HepG2 (cell line): ENCODE results near the gene USP30. TPM values are rescaled to one million over a fixed set of nuclear protein-coding genes. Genes with fewer than 3 reads are reported as not detected.

Source experiments
- ATAC-seq: fragments of 200-7000 bp; cut with Tn5 transposase; 3 replicates; pipeline ENCODE4 v1.9.1; 2020; ENCODE audit warnings: mild to moderate bottlenecking, moderate library complexity
- BruUV-seq: library from RNA; stranded (reverse); fragments of 400-500 nt; replicated peaks from 2 replicates; lab custom pipeline; 2021; lab: Mats Ljungman, UMichigan
- CTCF ChIA-PET: fragments of 300-600 bp; formaldehyde crosslinking; extraction: SDS; loops from one replicate; lab custom pipeline; 2021; ENCODE audit warnings: low total read pairs, inconsistent platforms, low intra/inter-chr PET ratio; lab: Yijun Ruan, JAX
- POLR2A ChIA-PET: fragments of 350-600 bp; sonication (Branson Sonifier 250); formaldehyde crosslinking; loops from one replicate; lab custom pipeline; 2020; ENCODE audit warnings: antibody characterized with exemption, inconsistent platforms; lab: Yijun Ruan, JAX
- DNase-seq: peaks from one replicate; pipeline ENCODE4 v3.0.0-alpha.2; 2015; ENCODE audit warnings: low spot score
- FAIRE-seq: peaks from 3 replicates; lab custom pipeline; 2011; peaks lifted over from hg19 to GRCh38; lab: Jason Lieb, UNC
- H2AFZ ChIP-seq: one replicate; pipeline ENCODE4 v1.6.1; 2011; ENCODE audit warnings: low read length, inconsistent platforms
- H3K27ac ChIP-seq: fragments of 300-600 bp; 3 replicates; pipeline ENCODE4 v1.8.0; 2011; ENCODE audit warnings: mixed run types, mild to moderate bottlenecking, mixed read lengths, low read length, inconsistent platforms; ENCODE audit not compliant: insufficient read depth; ENCODE audit errors: extremely low read length
- H3K27me3 ChIP-seq, 2 experiments: fragments of 200-600 bp in 1 of 2; 2 replicates in 1 of 2; 3 replicates in 1 of 2; pipeline versions ENCODE4 v1.6.0 to v1.8.0; 2011; ENCODE audit warnings: low read length in 2 of 2, mild to moderate bottlenecking in 2 of 2, moderate library complexity in 2 of 2, inconsistent platforms in 1 of 2; ENCODE audit not compliant: insufficient read depth in 2 of 2, control insufficient read depth in 1 of 2
- H3K36me3 ChIP-seq, 2 experiments: fragments of 200-600 bp in 1 of 2; replicated peaks in 1 of 2; 2 replicates in 1 of 2; 3 replicates in 1 of 2; pipeline versions ENCODE4 v1.5.1 to v1.8.0; 2011; ENCODE audit warnings: low read length in 2 of 2, inconsistent platforms in 1 of 2; ENCODE audit not compliant: insufficient read depth in 2 of 2, control insufficient read depth in 1 of 2
- H3K4me1 ChIP-seq: 2 replicates; pipeline ENCODE4 v1.5.1; 2012; ENCODE audit warnings: low read length, inconsistent platforms; ENCODE audit not compliant: insufficient read depth
- H3K4me2 ChIP-seq: 2 replicates; pipeline ENCODE4 v1.6.0; 2011; ENCODE audit warnings: low read depth, low read length, inconsistent platforms
- H3K4me3 ChIP-seq, 3 experiments: fragments of 200-600 bp in 1 of 3; sonication (generic), shearing (Covaris generic) in 1 of 3; replicated peaks in 1 of 3; 2 replicates each; pipeline ENCODE4 v1.5.1; 2011 to 2016; ENCODE audit warnings: low read length in 3 of 3, inconsistent platforms in 2 of 3, low read depth in 2 of 3, mild to moderate bottlenecking in 2 of 3, control low read depth in 1 of 3, mixed read lengths in 1 of 3; ENCODE audit not compliant: insufficient read depth in 1 of 3
- H3K79me2 ChIP-seq: one replicate; pipeline ENCODE4 v1.6.1; 2011; ENCODE audit warnings: low read length, inconsistent platforms; ENCODE audit not compliant: insufficient read depth
- H3K9ac ChIP-seq: 2 replicates; pipeline ENCODE4 v1.6.0; 2011; ENCODE audit warnings: mild to moderate bottlenecking, low read depth, low read length, inconsistent platforms; ENCODE audit not compliant: insufficient read depth
- H3K9me3 ChIP-seq: 2 replicates; pipeline ENCODE4 v1.5.1; 2012; ENCODE audit warnings: mild to moderate bottlenecking, low read length
- H4K20me1 ChIP-seq: 2 replicates; pipeline ENCODE4 v1.6.0; 2011; ENCODE audit warnings: inconsistent platforms, mild to moderate bottlenecking, low read length, moderate library complexity; ENCODE audit not compliant: insufficient read depth
- GZF1 ChIP-seq: sonication (generic); formaldehyde crosslinking; IDR thresholded peaks from 2 replicates; pipeline ENCODE4 v1.5.1; 2020; ENCODE audit warnings: mild to moderate bottlenecking, missing genetic modification reagents
- JUND ChIP-seq: sonication (generic); formaldehyde crosslinking; IDR thresholded peaks from 2 replicates; pipeline ENCODE4 v1.8.0; 2022; ENCODE audit warnings: mild to moderate bottlenecking, missing genetic modification reagents
- NFYC ChIP-seq: IDR thresholded peaks from 2 replicates; pipeline ENCODE4 v1.6.1; 2016; ENCODE audit warnings: missing genetic modification reagents, missing compliant biosample characterization
- TARDBP ChIP-seq: sonication (generic); formaldehyde crosslinking; IDR thresholded peaks from 2 replicates; pipeline ENCODE4 v1.8.0; 2022; ENCODE audit warnings: mild to moderate bottlenecking, missing genetic modification reagents
- TBX3 ChIP-seq: fragments of 450-650 bp; IDR thresholded peaks from 2 replicates; pipeline ENCODE4 v1.6.1; 2017; ENCODE audit warnings: antibody characterized with exemption, mild to moderate bottlenecking, inconsistent platforms, borderline replicate concordance
- ZNF136 ChIP-seq: sonication (generic); formaldehyde crosslinking; IDR thresholded peaks from 2 replicates; pipeline ENCODE4 v1.8.1; 2022; ENCODE audit warnings: low read depth, mild to moderate bottlenecking, moderate library complexity, missing genetic modification reagents
- ZNF446 ChIP-seq: sonication (generic); formaldehyde crosslinking; IDR thresholded peaks from 2 replicates; pipeline ENCODE4 v1.5.0; 2020; ENCODE audit warnings: mild to moderate bottlenecking, missing genetic modification reagents
- WGBS: methylation state at CpG from one replicate; pipeline ENCODE4 v1.1.6; 2017; ENCODE audit warnings: low lambda C conversion rate; 5-methylcytosine and 5-hydroxymethylcytosine counted together
- in situ Hi-C: cut with HindIII; loops from 2 replicates; pipeline ENCODE4 v1.10.0; 2017; ENCODE audit warnings: low pct_unique_long_range_greater_than_20kb; ENCODE audit not compliant: extremely low pct_ligation_motif_present
- intact Hi-C: fragments of 100-400 bp; cut with micrococcal nuclease; formaldehyde crosslinking; loops from one replicate; pipeline ENCODE4 v1.10.0; 2022; ENCODE audit not compliant: unreplicated experiment
- polyA plus RNA-seq, 8 experiments: library from polyadenylated mRNA; depleted of rRNA in 3 of 8; stranded (reverse) in 7 of 8; unstranded in 1 of 8; fragments of >200 nt; fragmentation: Illumina TruSeq in 4 of 8; extraction: Trizol in 4 of 8; gene quantifications; 2 replicates each; pipeline versions ENCODE4 v1.2.1 to v1.2.3, GENCODE V29; 2011 to 2016; ENCODE audit warnings: low read depth in 4 of 8, missing spikeins in 1 of 8, mixed read lengths in 1 of 8; ENCODE audit not compliant: insufficient read depth in 1 of 8
- total RNA-seq, 5 experiments: library from RNA; depleted of rRNA; stranded (reverse); fragments of >200 nt; fragmentation: Illumina TruSeq; extraction: Trizol; gene quantifications; 2 replicates each; pipeline ENCODE4 v1.2.3, GENCODE V29; 2016; ENCODE audit warnings: low read depth in 1 of 5
- TF ChIP-seq, protein P1 (sequence below): sonication (generic); formaldehyde crosslinking; IDR thresholded peaks from 2 replicates; pipeline ENCODE4 v1.5.1; 2020; ENCODE audit warnings: mild to moderate bottlenecking, missing genetic modification reagents
- TF ChIP-seq, protein P2 (sequence below): sonication (generic); formaldehyde crosslinking; IDR thresholded peaks from 2 replicates; pipeline ENCODE4 v1.5.0; 2020; ENCODE audit warnings: missing genetic modification reagents
- TF ChIP-seq, protein P3 (sequence below): sonication (generic); formaldehyde crosslinking; IDR thresholded peaks from 2 replicates; pipeline ENCODE4 v1.8.0; 2022; ENCODE audit warnings: mild to moderate bottlenecking, missing genetic modification reagents
- TF ChIP-seq, protein P4 (sequence below): sonication (generic); formaldehyde crosslinking; IDR thresholded peaks from 2 replicates; pipeline ENCODE4 v1.5.1; 2020; ENCODE audit warnings: missing genetic modification reagents, mild to moderate bottlenecking, borderline replicate concordance

The USP30 gene
- total and polyA plus RNA-seq, 2 of the 13 experiments (the other 11 are each of a cell fraction or from before 2014, with no cell fraction given), result 11.2 to 20.8 TPM

DNA sequence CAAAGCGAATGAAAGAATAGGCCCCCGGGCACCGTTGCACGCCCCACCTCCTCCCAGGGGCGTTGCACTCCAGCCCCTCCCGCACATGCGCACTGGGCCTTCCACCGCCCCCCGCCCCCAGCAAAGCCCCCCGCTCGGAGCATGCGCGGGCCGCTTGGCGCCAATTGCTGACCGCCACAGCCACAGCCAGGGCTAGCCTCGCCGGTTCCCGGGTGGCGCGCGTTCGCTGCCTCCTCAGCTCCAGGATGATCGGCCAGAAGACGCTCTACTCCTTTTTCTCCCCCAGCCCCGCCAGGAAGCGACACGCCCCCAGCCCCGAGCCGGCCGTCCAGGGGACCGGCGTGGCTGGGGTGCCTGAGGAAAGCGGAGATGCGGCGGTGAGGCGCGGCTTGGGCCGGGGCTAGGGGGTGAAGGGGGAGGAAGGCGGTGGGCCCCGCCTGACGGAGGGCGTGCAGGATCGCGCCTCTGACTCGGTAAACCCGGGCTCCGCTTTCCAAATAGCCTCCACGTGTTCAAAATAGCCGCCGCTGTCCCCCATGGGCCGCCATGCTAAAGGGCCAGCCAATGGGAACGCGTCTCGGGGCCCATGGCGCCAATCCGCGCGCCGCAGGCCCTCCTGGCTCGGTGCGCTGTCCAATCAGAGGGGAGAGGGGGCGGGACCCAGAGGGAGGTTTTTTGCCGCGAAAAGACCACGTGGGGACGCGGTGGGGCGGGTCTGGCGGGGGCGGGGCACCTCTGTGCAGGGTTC lies 45.2 kb downstream of the USP30 start, which contains the start of gene UNG (continued):
- TF ChIP-seq NFYC (CRISPR knock-in tag) (peak; percentile 95), ZNF446 (CRISPR knock-in tag) (no peak)

DNA sequence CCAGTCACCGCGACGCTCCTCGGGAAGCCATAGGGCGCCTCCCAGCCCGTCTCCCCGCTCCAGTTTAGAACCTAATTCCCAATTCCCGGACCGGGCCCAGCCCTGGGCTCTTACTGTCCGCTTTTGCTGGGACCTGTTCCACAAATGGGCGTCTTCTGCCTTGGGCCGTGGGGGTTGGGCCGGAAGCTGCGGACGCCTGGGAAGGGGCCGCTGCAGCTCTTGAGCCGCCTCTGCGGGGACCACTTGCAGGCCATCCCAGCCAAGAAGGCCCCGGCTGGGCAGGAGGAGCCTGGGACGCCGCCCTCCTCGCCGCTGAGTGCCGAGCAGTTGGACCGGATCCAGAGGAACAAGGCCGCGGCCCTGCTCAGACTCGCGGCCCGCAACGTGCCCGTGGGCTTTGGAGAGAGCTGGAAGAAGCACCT lies 45.8 kb downstream of the USP30 start:
- no peaks in the 10 kb centered on the region for H3K9me3 ChIP-seq
- ChIA-PET POLR2A (interaction anchor here (0.8 to 1.9 kb wide), 4 partner anchors 14 to 32 kb away, joined by 3 to 9 read pairs (median 4); partner anchors contain the start of gene ACACB), CTCF (no interaction called here)
- H4K20me1 ChIP-seq, result no peaks in the 10 kb centered on the region; the same call in 1 of the 2 replicates
- H3K9ac ChIP-seq, result peak overlapping the region; percentile 80
- no peak overlapping the region for H2AFZ ChIP-seq
- no CpG with 5 or more reads among the region's 32 CpGs for whole genome bisulfite sequencing
- peaks cover 22% of the 10 kb centered on the region for H3K79me2 ChIP-seq
- peak overlapping the region; percentile 88 for H3K4me2 ChIP-seq
- H3K27ac ChIP-seq, result peak overlapping the region; percentile 91
- no peaks in the 10 kb centered on the region; a peak in 1 of 5 replicates for H3K27me3 ChIP-seq
- BruUV-seq, result no TSS peak
- in situ Hi-C loops, result loop anchor here (10.0 kb wide), 1 partner anchor 213 kb away; the partner anchor contains the start of gene DAO
- peaks cover 44% of the 10 kb centered on the region for H3K4me1 ChIP-seq
- H3K36me3 ChIP-seq, result peaks cover 7 to 34% of the 10 kb centered on the region in 2 experiments
- intact Hi-C loops, result loop anchor here (5.0 to 10.0 kb wide), 2 partner anchors 216 to 433 kb away; partner anchors contain the start of gene DAO
- peak overlapping the region; percentile 76 to 89 (median 86) for H3K4me3 ChIP-seq
- DNase-seq (no peak), ATAC-seq (peak; percentile 37), FAIRE-seq (no peak)
- TF ChIP-seq, protein P1, sequence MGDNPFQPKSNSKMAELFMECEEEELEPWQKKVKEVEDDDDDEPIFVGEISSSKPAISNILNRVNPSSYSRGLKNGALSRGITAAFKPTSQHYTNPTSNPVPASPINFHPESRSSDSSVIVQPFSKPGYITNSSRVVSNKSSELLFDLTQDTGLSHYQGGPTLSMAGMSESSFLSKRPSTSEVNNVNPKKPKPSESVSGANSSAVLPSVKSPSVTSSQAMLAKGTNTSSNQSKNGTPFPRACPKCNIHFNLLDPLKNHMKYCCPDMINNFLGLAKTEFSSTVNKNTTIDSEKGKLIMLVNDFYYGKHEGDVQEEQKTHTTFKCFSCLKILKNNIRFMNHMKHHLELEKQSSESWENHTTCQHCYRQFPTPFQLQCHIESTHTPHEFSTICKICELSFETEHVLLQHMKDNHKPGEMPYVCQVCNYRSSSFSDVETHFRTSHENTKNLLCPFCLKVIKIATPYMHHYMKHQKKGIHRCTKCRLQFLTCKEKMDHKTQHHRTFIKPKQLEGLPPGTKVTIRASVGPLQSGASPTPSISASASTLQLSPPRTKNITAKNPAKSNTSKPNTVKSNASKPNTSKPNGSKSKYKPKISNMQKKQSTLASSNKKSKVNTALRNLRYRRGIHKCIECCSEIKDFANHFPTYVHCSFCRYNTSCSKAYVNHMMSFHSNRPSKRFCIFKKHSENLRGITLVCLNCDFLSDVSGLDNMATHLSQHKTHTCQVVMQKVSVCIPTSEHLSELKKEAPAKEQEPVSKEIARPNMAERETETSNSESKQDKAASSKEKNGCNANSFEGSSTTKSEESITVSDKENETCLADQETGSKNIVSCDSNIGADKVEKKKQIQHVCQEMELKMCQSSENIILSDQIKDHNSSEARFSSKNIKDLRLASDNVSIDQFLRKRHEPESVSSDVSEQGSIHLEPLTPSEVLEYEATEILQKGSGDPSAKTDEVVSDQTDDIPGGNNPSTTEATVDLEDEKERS, result no peak
- TF ChIP-seq, protein P2, sequence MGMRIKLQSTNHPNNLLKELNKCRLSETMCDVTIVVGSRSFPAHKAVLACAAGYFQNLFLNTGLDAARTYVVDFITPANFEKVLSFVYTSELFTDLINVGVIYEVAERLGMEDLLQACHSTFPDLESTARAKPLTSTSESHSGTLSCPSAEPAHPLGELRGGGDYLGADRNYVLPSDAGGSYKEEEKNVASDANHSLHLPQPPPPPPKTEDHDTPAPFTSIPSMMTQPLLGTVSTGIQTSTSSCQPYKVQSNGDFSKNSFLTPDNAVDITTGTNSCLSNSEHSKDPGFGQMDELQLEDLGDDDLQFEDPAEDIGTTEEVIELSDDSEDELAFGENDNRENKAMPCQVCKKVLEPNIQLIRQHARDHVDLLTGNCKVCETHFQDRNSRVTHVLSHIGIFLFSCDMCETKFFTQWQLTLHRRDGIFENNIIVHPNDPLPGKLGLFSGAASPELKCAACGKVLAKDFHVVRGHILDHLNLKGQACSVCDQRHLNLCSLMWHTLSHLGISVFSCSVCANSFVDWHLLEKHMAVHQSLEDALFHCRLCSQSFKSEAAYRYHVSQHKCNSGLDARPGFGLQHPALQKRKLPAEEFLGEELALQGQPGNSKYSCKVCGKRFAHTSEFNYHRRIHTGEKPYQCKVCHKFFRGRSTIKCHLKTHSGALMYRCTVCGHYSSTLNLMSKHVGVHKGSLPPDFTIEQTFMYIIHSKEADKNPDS (CRISPR knock-in tag), result 0 out of 2 replicates have a peak, but pooled peaks have one; percentile 57
- TF ChIP-seq GZF1 (CRISPR knock-in tag) (no peak), ZNF136 (0 out of 2 replicates have a peak, but pooled peaks have one; percentile 16), TARDBP (CRISPR knock-in tag) (no peak), JUND (CRISPR knock-in tag) (no peak), TBX3 (no peak)
- TF ChIP-seq, protein P3, sequence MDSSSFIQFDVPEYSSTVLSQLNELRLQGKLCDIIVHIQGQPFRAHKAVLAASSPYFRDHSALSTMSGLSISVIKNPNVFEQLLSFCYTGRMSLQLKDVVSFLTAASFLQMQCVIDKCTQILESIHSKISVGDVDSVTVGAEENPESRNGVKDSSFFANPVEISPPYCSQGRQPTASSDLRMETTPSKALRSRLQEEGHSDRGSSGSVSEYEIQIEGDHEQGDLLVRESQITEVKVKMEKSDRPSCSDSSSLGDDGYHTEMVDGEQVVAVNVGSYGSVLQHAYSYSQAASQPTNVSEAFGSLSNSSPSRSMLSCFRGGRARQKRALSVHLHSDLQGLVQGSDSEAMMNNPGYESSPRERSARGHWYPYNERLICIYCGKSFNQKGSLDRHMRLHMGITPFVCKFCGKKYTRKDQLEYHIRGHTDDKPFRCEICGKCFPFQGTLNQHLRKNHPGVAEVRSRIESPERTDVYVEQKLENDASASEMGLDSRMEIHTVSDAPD (CRISPR knock-in tag), result no peak
- TF ChIP-seq, protein P4, sequence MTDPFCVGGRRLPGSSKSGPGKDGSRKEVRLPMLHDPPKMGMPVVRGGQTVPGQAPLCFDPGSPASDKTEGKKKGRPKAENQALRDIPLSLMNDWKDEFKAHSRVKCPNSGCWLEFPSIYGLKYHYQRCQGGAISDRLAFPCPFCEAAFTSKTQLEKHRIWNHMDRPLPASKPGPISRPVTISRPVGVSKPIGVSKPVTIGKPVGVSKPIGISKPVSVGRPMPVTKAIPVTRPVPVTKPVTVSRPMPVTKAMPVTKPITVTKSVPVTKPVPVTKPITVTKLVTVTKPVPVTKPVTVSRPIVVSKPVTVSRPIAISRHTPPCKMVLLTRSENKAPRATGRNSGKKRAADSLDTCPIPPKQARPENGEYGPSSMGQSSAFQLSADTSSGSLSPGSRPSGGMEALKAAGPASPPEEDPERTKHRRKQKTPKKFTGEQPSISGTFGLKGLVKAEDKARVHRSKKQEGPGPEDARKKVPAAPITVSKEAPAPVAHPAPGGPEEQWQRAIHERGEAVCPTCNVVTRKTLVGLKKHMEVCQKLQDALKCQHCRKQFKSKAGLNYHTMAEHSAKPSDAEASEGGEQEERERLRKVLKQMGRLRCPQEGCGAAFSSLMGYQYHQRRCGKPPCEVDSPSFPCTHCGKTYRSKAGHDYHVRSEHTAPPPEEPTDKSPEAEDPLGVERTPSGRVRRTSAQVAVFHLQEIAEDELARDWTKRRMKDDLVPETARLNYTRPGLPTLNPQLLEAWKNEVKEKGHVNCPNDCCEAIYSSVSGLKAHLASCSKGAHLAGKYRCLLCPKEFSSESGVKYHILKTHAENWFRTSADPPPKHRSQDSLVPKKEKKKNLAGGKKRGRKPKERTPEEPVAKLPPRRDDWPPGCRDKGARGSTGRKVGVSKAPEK (CRISPR knock-in tag), result no peak
